ENCODE measurements around the gene TERC.

GRCh38 chr3:169780742-169781141 is 15.9 kb upstream of the TERC start:
- TF ChIP-seq, protein P1, sequence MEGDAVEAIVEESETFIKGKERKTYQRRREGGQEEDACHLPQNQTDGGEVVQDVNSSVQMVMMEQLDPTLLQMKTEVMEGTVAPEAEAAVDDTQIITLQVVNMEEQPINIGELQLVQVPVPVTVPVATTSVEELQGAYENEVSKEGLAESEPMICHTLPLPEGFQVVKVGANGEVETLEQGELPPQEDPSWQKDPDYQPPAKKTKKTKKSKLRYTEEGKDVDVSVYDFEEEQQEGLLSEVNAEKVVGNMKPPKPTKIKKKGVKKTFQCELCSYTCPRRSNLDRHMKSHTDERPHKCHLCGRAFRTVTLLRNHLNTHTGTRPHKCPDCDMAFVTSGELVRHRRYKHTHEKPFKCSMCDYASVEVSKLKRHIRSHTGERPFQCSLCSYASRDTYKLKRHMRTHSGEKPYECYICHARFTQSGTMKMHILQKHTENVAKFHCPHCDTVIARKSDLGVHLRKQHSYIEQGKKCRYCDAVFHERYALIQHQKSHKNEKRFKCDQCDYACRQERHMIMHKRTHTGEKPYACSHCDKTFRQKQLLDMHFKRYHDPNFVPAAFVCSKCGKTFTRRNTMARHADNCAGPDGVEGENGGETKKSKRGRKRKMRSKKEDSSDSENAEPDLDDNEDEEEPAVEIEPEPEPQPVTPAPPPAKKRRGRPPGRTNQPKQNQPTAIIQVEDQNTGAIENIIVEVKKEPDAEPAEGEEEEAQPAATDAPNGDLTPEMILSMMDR (IDR thresholded peaks at IDR 0.05), result no peak
- TF ChIP-seq POLR2A (IDR thresholded peaks at IDR 0.05), result no peak
